Measurements from ENCODE around the gene ASPDH. TPM values are rescaled to one million over a fixed set of nuclear protein-coding genes. Genes with fewer than 3 reads are reported as not detected.
A peak's percentile ranks its signal among the peaks of the same experiment; 100 is the strongest.

The ASPDH gene
- total and polyA plus RNA-seq, 4 donors, result 1.5 to 7.7 (median 4.1) TPM

GRCh38 chr19:50480281-50481111, 33.2 kb downstream of the ASPDH start:
- H3K36me3 ChIP-seq (ENCODE audit: control insufficient read depth, insufficient read depth, low read length), result peaks cover 74% of the 10 kb centered on the region
- WGBS (ENCODE audit: insufficient coverage), result 94% methylated on average over 30 of the region's 37 CpGs
- no peaks in the 10 kb centered on the region for H3K27me3 ChIP-seq (ENCODE audit: control insufficient read depth, insufficient read depth, low read length)
- no peaks in the 10 kb centered on the region for H3K9me3 ChIP-seq (ENCODE audit: control insufficient read depth, insufficient read depth, low read length)
- H3K4me3 ChIP-seq (ENCODE audit: low read depth, low read length), result no peak overlapping the region
- no peak for DNase-seq (ENCODE audit: low read depth in 4 of 6, low spot score in 6 of 6)
- no peak overlapping the region for H3K27ac ChIP-seq (ENCODE audit: low read depth, low read length)
- peaks cover 26% of the 10 kb centered on the region for H3K4me1 ChIP-seq (ENCODE audit: control insufficient read depth, insufficient read depth, low read length)

GRCh38 chr19:50479761-50480251, 33.9 kb downstream of the ASPDH start:
- no peak for DNase-seq (ENCODE audit: low read depth in 4 of 6, low spot score in 6 of 6)
- Histone ChIP-seq H3K4me3 (ENCODE audit: low read depth, low read length) (no peak overlapping the region), H3K9me3 (ENCODE audit: control insufficient read depth, insufficient read depth, low read length) (no peaks in the 10 kb centered on the region), H3K27me3 (ENCODE audit: control insufficient read depth, insufficient read depth, low read length) (no peaks in the 10 kb centered on the region), H3K27ac (ENCODE audit: low read depth, low read length) (no peak overlapping the region), H3K4me1 (ENCODE audit: control insufficient read depth, insufficient read depth, low read length) (peaks cover 26% of the 10 kb centered on the region), H3K36me3 (ENCODE audit: control insufficient read depth, insufficient read depth, low read length) (peaks cover 69% of the 10 kb centered on the region)
- 96% methylated on average over 13 of the region's 16 CpGs for WGBS (ENCODE audit: insufficient coverage)

- peaks cover 26% of the 10 kb centered on the region for H3K4me1 ChIP-seq (ENCODE audit: control insufficient read depth, insufficient read depth, low read length)
- H3K36me3 ChIP-seq (ENCODE audit: control insufficient read depth, insufficient read depth, low read length), result peaks cover 65% of the 10 kb centered on the region
- H3K27me3 ChIP-seq (ENCODE audit: control insufficient read depth, insufficient read depth, low read length), result no peaks in the 10 kb centered on the region
- WGBS (ENCODE audit: insufficient coverage), result 84% methylated on average over 11 of the region's 19 CpGs
- no peak overlapping the region for H3K27ac ChIP-seq (ENCODE audit: low read depth, low read length)
- H3K9me3 ChIP-seq (ENCODE audit: control insufficient read depth, insufficient read depth, low read length), result no peaks in the 10 kb centered on the region
- no peak overlapping the region for H3K4me3 ChIP-seq (ENCODE audit: low read depth, low read length)
- no peak for DNase-seq (ENCODE audit: low read depth in 4 of 6, low spot score in 6 of 6)
Observed at GRCh38 chr19:50478901-50479715, 34.6 kb downstream of the ASPDH start.

GRCh38 chr19:50477751-50478515, 35.8 kb downstream of the ASPDH start:
- Histone ChIP-seq H3K9me3 (ENCODE audit: control insufficient read depth, insufficient read depth, low read length) (no peaks in the 10 kb centered on the region), H3K4me3 (ENCODE audit: low read depth, low read length) (peak overlapping the region; percentile 98), H3K36me3 (ENCODE audit: control insufficient read depth, insufficient read depth, low read length) (peaks cover 54% of the 10 kb centered on the region), H3K4me1 (ENCODE audit: control insufficient read depth, insufficient read depth, low read length) (peaks cover 26% of the 10 kb centered on the region), H3K27me3 (ENCODE audit: control insufficient read depth, insufficient read depth, low read length) (no peaks in the 10 kb centered on the region), H3K27ac (ENCODE audit: low read depth, low read length) (no peak overlapping the region)
- no peak for DNase-seq (ENCODE audit: low read depth in 4 of 6, low spot score in 6 of 6)
- WGBS (ENCODE audit: insufficient coverage), result 96% methylated on average over 11 of the region's 17 CpGs

GRCh38 chr19:50476907-50477238, 36.8 kb downstream of the ASPDH start:
- H3K27me3 ChIP-seq (ENCODE audit: control insufficient read depth, insufficient read depth, low read length), result no peaks in the 10 kb centered on the region
- no peak for DNase-seq (ENCODE audit: low read depth in 4 of 6, low spot score in 6 of 6)
- no peaks in the 10 kb centered on the region for H3K9me3 ChIP-seq (ENCODE audit: control insufficient read depth, insufficient read depth, low read length)
- peaks cover 26% of the 10 kb centered on the region for H3K4me1 ChIP-seq (ENCODE audit: control insufficient read depth, insufficient read depth, low read length)
- 0% methylated on average over 9 of the region's 20 CpGs for WGBS (ENCODE audit: insufficient coverage)
- H3K36me3 ChIP-seq (ENCODE audit: control insufficient read depth, insufficient read depth, low read length), result peaks cover 44% of the 10 kb centered on the region
- H3K27ac ChIP-seq (ENCODE audit: low read depth, low read length), result peak overlapping the region; percentile 90
- H3K4me3 ChIP-seq (ENCODE audit: low read depth, low read length), result peak overlapping the region; percentile 98

- Histone ChIP-seq H3K4me3 (ENCODE audit: low read depth, low read length) (peak within 1 kb of the TSS; percentile 98), H3K36me3 (ENCODE audit: control insufficient read depth, insufficient read depth, low read length) (peaks cover 39% of the 10 kb centered on the region), H3K27me3 (ENCODE audit: control insufficient read depth, insufficient read depth, low read length) (no peaks in the 10 kb centered on the region), H3K9me3 (ENCODE audit: control insufficient read depth, insufficient read depth, low read length) (no peaks in the 10 kb centered on the region), H3K4me1 (ENCODE audit: control insufficient read depth, insufficient read depth, low read length) (peaks cover 26% of the 10 kb centered on the region), H3K27ac (ENCODE audit: low read depth, low read length) (peak within 1 kb of the TSS; percentile 90)
- WGBS (ENCODE audit: insufficient coverage), result under 1% methylated on average over 56 of the region's 58 CpGs
- DNase-seq (ENCODE audit: low read depth in 4 of 6, low spot score in 6 of 6), result peak; percentile 81 to 98 (median 88)
Observed at GRCh38 chr19:50476224-50476906, 37.3 kb downstream of the ASPDH start, which contains the start of the genes EMC10 and GARIN5A. Gene EMC10, plus strand, starts transcription at chr19:50476507. Its CDS starts 38 bp downstream, at chr19:50476545. Gene GARIN5A, minus strand, starts transcription at chr19:50476848. Its CDS starts 460 bp downstream, at chr19:50476388.

GRCh38 chr19:50475736-50476223, 37.9 kb downstream of the ASPDH start:
- no peaks in the 10 kb centered on the region for H3K9me3 ChIP-seq (ENCODE audit: control insufficient read depth, insufficient read depth, low read length)
- DNase-seq (ENCODE audit: low read depth in 4 of 6, low spot score in 6 of 6), result no peak
- peaks cover 26% of the 10 kb centered on the region for H3K4me1 ChIP-seq (ENCODE audit: control insufficient read depth, insufficient read depth, low read length)
- peaks cover 33% of the 10 kb centered on the region for H3K36me3 ChIP-seq (ENCODE audit: control insufficient read depth, insufficient read depth, low read length)
- peak overlapping the region; percentile 98 for H3K4me3 ChIP-seq (ENCODE audit: low read depth, low read length)
- H3K27ac ChIP-seq (ENCODE audit: low read depth, low read length), result peak overlapping the region; percentile 71
- H3K27me3 ChIP-seq (ENCODE audit: control insufficient read depth, insufficient read depth, low read length), result no peaks in the 10 kb centered on the region
- WGBS (ENCODE audit: insufficient coverage), result 66% methylated on average over 28 of the region's 29 CpGs

- Histone ChIP-seq H3K27ac (ENCODE audit: low read depth, low read length) (no peak overlapping the region), H3K4me1 (ENCODE audit: control insufficient read depth, insufficient read depth, low read length) (peaks cover 26% of the 10 kb centered on the region), H3K4me3 (ENCODE audit: low read depth, low read length) (no peak overlapping the region), H3K36me3 (ENCODE audit: control insufficient read depth, insufficient read depth, low read length) (peaks cover 26% of the 10 kb centered on the region), H3K9me3 (ENCODE audit: control insufficient read depth, insufficient read depth, low read length) (no peaks in the 10 kb centered on the region), H3K27me3 (ENCODE audit: control insufficient read depth, insufficient read depth, low read length) (no peaks in the 10 kb centered on the region)
- 86% methylated on average over 11 of the region's 12 CpGs for WGBS (ENCODE audit: insufficient coverage)
- no peak for DNase-seq (ENCODE audit: low read depth in 4 of 6, low spot score in 6 of 6)
Observed at GRCh38 chr19:50475101-50475568, 38.6 kb downstream of the ASPDH start.
